GM21526 (cell line): ENCODE measurements around the gene TFF2.

Experiments used
- ATAC-seq: cut with Tn5 transposase; IDR thresholded peaks from one replicate; pipeline ENCODE4 v1.9.1; 2021; ENCODE audit warnings: moderate library complexity; ENCODE audit not compliant: unreplicated experiment, low FRiP score

TFF2 gene

DNA sequence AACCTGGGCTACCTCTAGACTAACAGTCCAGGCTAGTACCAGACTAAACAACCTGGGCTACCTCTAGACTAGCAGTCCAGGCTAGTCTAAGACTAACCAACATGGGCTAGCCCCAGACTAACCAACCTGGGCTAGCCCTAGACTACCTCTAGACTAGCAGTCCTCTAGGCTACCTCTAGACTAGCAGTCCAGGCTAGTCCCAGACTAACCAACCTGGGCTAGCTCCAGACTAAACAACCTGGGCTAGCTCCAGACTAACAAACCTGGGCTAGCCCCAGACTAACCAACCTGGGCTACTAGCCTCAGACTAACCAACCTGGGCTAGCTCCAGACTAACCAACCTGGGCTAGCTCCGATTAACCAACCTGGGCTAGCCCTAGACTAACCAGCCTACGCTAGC is 2.0 kb downstream of the TFF2 start:
- ATAC-seq: no peak

DNA sequence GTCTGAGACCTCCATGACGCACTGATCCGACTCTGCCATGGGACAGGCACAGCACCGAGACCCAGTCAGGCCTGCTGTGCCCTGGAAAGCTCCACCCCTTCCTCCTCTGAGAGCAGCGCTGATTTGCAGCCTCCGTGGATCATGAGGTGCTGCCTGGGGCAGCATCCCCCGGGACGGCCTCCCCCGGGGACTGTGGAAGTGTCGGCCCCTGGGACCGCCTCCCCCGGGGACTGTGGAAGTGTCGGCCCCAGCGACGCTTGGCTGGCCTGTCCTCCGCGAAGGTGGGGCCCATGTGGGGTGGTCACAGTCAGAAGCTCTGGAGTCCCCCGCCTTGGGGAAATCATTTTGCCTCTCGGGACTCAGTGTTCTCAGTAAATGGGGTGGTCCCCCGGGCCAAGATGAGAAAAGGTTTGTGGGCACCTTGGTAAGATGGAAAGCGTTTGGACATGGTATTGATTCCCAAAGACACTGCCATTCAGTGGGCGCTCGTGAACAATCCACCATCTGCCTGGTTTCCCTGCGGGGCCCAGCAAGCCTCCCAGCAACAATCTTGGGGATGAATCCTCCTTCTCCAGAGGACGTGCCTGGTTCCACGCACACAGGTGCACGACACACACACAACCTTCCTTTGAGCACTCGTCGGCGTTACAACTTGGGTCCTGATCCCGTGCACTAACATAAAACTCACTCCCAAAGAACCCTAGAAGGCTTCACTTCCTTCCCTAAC is 3.0 kb downstream of the TFF2 start:
- no peak for ATAC-seq

- ATAC-seq: no peak
These were observed 3.8 kb downstream of the TFF2 start for GRCh38 chr21:42346866-42347600.

DNA sequence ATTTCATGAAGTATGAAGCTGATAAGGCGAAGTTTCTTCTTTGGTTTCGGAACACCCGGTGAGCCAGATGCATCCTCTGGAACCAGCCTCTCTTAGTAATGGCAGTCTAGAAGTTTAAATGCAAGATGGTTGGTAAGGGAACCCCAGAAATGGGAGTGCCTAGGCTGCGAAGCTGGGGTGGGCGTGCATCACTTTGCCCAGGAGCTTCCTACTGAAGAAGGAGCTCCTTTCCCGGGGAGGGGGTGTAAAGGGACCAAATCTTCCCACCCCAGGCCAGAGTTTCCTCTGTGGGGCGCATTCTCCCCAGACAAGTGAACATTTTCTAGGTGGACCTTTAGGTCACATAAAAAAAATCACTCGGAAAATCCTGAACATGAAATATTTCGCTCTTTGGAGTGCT is 4.4 kb downstream of the TFF2 start:
- ATAC-seq: no peak

DNA sequence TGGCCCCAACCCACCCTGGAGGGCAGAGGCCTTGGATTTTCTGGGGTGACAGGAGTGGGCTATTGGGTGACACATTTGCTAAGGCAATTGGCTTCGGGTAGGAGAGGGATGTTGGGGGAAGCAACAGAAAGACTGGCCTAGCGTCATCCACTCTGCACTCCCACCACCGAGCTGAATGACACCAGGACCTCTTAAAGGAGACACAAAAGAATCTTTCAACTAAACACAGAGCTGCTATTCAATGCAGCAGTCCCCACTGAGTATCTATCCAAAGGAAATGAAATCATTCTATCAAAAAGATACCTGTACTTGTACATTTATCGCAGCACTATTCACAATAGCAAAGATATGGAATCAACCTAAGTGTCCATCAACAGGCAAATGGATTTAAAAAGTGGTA is 6.2 kb downstream of the TFF2 start:
- no peak for ATAC-seq

- no peak for ATAC-seq
These were observed 6.8 kb downstream of the TFF2 start for GRCh38 chr21:42343963-42344510.

- ATAC-seq: no peak
These were observed 7.2 kb downstream of the TFF2 start for GRCh38 chr21:42343556-42343955.

DNA sequence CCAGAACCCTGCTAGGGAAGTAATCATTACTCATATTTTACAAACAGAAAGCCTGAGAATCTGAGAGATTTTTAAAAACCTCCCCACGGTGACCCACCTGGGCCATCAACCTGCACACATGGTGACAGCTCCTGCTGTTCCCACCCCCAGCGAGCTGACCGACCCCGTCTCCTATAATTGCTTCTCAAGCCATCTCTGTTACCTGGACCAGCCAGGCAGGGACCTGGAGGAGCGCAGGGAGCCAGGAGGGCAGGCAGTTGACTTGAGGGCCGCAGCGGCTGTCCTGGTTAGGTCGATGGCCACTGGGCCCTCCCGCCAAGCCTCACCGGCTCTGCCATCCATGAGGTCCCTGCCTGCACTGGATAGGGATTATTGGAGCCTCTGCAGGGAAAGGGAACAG is 7.7 kb downstream of the TFF2 start:
- no peak for ATAC-seq

- no peak for ATAC-seq
These were observed 8.8 kb downstream of the TFF2 start for GRCh38 chr21:42341776-42342542.

DNA sequence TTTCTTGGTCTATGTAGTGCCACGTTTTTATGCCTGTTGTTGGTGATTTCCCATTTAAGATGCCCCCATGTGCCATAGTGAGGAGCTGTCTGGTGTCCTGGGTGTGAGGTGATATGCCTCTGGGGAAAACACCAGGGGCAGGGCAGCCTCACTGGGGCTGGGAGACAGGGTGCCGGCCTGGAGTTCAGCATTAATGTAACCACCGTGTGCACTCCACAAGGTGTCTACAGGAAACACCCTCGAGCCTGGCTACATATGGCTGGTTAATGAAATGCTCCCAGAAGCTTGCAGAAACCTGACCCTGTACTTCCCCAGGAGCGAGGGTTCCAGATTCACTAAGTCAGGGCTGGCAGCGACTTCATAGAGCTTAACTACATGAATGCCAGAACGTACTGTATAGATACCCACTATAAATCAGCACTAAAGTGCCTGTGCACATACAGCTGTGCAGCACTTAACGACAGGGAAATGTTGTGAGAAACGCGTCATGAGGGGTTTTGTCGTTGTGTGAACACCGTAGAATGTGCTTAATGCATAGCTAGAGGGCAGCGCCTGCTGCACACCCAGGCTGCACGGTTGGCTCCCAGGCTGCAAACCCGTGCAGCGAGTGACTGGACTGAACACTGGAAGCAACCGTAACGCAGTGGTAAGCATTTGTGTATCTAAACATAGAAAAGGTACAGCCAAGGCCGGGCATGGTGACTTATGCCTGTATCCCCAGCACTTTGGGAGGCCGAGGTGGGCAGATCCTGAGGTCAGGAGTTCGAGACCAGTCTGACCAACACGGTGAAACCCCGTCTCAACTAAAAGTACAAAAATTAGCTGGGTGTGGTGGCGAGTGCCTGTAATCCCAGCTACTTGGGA is 10.4 kb downstream of the TFF2 start:
- no peak for ATAC-seq

DNA sequence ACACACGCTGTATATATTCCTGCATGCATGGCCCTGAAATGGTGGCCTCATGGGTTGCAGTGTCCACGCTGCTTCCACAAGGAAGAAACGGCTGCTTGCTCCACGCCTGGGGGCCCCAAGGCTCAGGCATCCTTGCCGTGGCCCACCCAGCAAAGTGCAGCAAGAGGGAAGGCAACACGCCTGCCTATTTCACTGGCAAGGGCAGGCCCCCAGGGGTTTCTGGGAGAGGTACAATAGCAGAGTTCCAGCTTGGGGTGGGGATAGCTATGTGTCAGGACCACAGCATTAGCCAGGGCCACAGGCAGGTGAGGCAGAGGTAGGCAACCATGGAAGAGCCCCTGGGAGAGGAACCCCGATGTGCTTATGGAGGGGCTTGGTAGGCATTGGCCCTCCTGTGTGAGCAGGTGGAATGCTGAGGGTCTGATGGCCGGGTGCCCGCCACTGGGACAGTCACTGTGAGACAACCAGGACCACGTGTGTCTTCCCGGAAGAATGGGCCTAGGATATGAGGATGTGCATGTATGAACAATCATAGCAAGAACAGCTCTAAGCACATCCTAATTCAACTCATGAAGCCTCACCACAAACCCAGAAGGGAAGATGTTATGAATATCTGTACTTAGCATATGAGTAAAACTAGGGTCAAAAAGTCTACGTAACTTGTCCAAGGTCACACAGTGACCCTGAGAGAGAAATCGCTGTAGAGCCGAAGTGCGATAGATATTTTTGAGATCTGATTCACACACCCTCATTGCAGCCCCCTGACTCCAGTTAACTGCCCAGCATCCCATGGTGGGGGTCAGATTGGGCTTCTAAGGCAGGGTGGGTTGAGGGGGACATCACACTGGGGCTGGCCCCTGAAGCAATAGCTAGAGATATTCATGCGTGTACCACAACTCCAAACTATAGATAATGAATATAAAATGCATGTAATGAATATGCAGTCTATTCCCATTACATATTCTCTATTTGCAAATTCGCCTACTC is 11.8 kb downstream of the TFF2 start:
- no peak for ATAC-seq

- ATAC-seq: no peak
These were observed 12.7 kb downstream of the TFF2 start for GRCh38 chr21:42337830-42338728.

DNA sequence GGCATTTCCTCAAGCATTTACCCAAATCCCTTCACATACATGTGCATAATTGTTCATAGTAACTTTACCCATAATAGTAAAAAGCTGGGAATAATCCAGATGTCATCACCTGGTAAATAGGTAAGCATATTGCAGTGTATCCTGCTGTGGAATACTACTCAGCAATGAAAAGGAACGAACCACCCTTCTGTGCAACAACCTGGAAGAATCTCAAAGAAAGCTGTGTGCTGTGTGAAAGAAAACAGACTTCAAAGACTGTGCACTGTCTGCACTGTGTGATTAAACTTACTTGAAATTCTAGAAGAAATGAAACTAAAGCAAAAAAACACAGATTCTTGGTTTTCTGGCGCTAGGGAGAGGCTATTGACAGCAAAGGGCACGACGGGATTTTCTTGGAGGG is 13.5 kb downstream of the TFF2 start:
- ATAC-seq: no peak

GRCh38 chr21:42336054-42336453 is 14.7 kb downstream of the TFF2 start:
- no peak for ATAC-seq

- ATAC-seq: no peak
These were observed 18.1 kb downstream of the TFF2 start for GRCh38 chr21:42332557-42333317.

DNA sequence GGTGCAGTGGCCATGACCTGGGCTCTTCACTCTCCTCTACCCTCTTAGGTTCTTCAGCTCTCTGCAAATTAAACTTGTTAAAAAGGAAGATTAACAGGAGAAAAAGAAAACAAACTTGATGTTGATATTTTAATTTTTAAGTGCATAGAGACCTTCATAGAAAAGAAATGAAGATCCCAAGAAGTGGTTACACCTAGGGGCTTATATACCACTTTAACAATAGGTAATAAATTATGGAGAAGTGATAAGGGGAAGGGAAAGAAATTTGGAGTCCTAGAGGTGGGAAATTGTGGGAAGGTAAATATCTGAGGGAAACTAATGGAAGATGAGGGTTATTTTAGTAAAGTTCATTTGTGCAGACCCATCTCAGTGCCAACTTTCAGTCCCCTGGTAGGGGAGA is 19.1 kb downstream of the TFF2 start:
- no peak for ATAC-seq
